ENCODE results near the gene GP1BB.

GRCh38 chr22:19755722-19756287 lies 32.5 kb downstream of the GP1BB start:
- no peak for TF ChIP-seq CTCF (IDR thresholded peaks at IDR 0.05)
- no peak for TF ChIP-seq POLR2A (IDR thresholded peaks at IDR 0.05)
